Activated gamma-delta T cell (primary cell): ENCODE results near the gene RNLS.
"Not testable (repeated sequence)": the region's sequence is repeated elsewhere in the genome, so short reads cannot be mapped to it uniquely, and the experiment has no call there.

ENCODE experiments used
- DNase-seq: peaks from one replicate; lab custom pipeline; 2025; lab: John Stamatoyannopoulos, UW

The RNLS gene

GRCh38 chr10:88523739-88524400 lies 59.2 kb downstream of the RNLS start:
- DNase-seq = no peak

GRCh38 chr10:88522715-88523114 lies 60.4 kb downstream of the RNLS start:
- DNase-seq = no peak

- no peak for DNase-seq
Observed at GRCh38 chr10:88521791-88522190, 61.3 kb downstream of the RNLS start.

- DNase-seq = no peak
Observed at GRCh38 chr10:88515235-88515634, 67.9 kb downstream of the RNLS start.

GRCh38 chr10:88512599-88512998 lies 70.5 kb downstream of the RNLS start:
- DNase-seq = no peak

GRCh38 chr10:88508796-88509195 lies 74.3 kb downstream of the RNLS start:
- no peak for DNase-seq

- no peak for DNase-seq
Observed at GRCh38 chr10:88507826-88508453, 75.2 kb downstream of the RNLS start.

- no peak for DNase-seq
Observed at GRCh38 chr10:88507404-88507803, 75.7 kb downstream of the RNLS start.

- DNase-seq = no peak
Observed at GRCh38 chr10:88505680-88506215, 77.4 kb downstream of the RNLS start.

- no peak for DNase-seq
Observed at GRCh38 chr10:88505265-88505664, 77.9 kb downstream of the RNLS start.

- no peak for DNase-seq
Observed at GRCh38 chr10:88500656-88501055, 82.5 kb downstream of the RNLS start.

GRCh38 chr10:88499569-88500470 lies 83.3 kb downstream of the RNLS start:
- DNase-seq = no peak

- DNase-seq = no peak
Observed at GRCh38 chr10:88497913-88498312, 85.2 kb downstream of the RNLS start.

- no peak for DNase-seq
Observed at GRCh38 chr10:88494537-88494936, 88.6 kb downstream of the RNLS start.

- no peak for DNase-seq
Observed at GRCh38 chr10:88493691-88494483, 89.2 kb downstream of the RNLS start.

- no peak for DNase-seq
Observed at GRCh38 chr10:88491314-88491713, 91.8 kb downstream of the RNLS start.

GRCh38 chr10:88490231-88490980 lies 92.7 kb downstream of the RNLS start:
- DNase-seq = no peak

GRCh38 chr10:88489107-88489506 lies 94.0 kb downstream of the RNLS start:
- no peak for DNase-seq

GRCh38 chr10:88486816-88487215 lies 96.3 kb downstream of the RNLS start:
- not testable (repeated sequence) for DNase-seq

GRCh38 chr10:88482220-88482619 lies 100.9 kb downstream of the RNLS start:
- no peak for DNase-seq

GRCh38 chr10:88478256-88478655 lies 104.9 kb downstream of the RNLS start:
- no peak for DNase-seq
